ENCODE measurements around the gene HS6ST3.

GRCh38 chr13:96844616-96845015, 754.7 kb downstream of the HS6ST3 start:
- TF ChIP-seq ZNF384 (IDR thresholded peaks at IDR 0.05) (no peak), ELF4 (IDR thresholded peaks at IDR 0.05) (no peak), BHLHE40 (IDR thresholded peaks at IDR 0.05; ENCODE audit: borderline replicate concordance) (no peak), CTBP1 (IDR thresholded peaks at IDR 0.05; ENCODE audit: borderline replicate concordance) (no peak), L3MBTL2 (conservative IDR thresholded peaks at IDR 0.05) (no peak), ARNT (IDR thresholded peaks at IDR 0.05) (no peak), SP1 (IDR thresholded peaks at IDR 0.05) (no peak), FOXK2 (IDR thresholded peaks at IDR 0.05) (no peak), NFRKB (IDR thresholded peaks at IDR 0.05) (no peak), SUZ12 (IDR thresholded peaks at IDR 0.05) (no peak), TARDBP (IDR thresholded peaks at IDR 0.05) (no peak), FOXM1 (IDR thresholded peaks at IDR 0.05; ENCODE audit: borderline replicate concordance) (no peak), LEF1 (IDR thresholded peaks at IDR 0.05; ENCODE audit: borderline replicate concordance) (no peak)
- TF ChIP-seq, protein P1, sequence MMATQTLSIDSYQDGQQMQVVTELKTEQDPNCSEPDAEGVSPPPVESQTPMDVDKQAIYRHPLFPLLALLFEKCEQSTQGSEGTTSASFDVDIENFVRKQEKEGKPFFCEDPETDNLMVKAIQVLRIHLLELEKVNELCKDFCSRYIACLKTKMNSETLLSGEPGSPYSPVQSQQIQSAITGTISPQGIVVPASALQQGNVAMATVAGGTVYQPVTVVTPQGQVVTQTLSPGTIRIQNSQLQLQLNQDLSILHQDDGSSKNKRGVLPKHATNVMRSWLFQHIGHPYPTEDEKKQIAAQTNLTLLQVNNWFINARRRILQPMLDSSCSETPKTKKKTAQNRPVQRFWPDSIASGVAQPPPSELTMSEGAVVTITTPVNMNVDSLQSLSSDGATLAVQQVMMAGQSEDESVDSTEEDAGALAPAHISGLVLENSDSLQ (IDR thresholded peaks at IDR 0.05), result no peak

Data from HEK293T (cell line).